ENCODE data around the gene MCRS1.

DNA sequence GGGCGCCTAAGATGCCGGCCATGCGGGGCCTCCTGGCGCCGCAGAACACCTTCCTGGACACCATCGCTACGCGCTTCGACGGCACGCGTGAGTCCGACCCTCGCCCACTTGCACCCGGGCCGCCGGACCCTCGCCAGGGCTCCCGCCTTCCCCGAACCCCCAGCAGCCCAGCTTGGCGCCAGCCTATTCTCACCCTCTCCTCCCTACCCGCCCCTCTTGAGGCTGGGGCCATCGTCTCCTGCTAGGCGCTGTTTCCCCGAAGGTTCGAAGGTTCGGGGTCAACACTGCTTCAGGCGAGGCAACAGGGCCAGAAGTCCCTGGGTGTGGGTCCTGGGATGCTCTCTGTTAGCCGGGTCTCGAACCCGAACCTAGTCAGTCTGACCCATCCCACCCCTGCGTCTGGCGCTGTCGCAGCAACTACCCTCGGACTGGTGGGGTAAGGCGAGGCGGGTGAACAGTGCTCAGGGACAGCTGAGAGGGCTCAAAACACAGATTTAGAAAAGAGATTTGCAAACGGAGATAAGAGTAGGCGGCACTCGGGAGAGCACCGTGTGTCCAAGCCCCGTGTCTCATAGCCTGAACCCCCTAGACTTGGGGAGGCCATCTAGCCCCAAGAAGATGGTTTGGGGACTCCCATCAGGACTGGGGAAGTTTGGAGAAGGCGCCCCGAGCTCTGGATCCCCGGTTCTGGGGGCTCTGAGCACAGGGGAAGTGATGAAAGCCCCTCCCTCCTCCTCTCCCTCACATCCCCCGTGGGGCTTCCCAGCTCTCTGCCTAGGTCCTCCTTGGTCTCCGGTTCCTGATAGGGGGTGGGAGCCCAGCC, 28.3 kb downstream of the MCRS1 start:
- TF ChIP-seq, protein P1, sequence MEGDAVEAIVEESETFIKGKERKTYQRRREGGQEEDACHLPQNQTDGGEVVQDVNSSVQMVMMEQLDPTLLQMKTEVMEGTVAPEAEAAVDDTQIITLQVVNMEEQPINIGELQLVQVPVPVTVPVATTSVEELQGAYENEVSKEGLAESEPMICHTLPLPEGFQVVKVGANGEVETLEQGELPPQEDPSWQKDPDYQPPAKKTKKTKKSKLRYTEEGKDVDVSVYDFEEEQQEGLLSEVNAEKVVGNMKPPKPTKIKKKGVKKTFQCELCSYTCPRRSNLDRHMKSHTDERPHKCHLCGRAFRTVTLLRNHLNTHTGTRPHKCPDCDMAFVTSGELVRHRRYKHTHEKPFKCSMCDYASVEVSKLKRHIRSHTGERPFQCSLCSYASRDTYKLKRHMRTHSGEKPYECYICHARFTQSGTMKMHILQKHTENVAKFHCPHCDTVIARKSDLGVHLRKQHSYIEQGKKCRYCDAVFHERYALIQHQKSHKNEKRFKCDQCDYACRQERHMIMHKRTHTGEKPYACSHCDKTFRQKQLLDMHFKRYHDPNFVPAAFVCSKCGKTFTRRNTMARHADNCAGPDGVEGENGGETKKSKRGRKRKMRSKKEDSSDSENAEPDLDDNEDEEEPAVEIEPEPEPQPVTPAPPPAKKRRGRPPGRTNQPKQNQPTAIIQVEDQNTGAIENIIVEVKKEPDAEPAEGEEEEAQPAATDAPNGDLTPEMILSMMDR (conservative IDR thresholded peaks at IDR 0.05; ENCODE audit: low read depth in 2 of 2): no peak
- TF ChIP-seq REST (IDR thresholded peaks at IDR 0.05; ENCODE audit: unreplicated experiment) (no peak), EZH2 (IDR thresholded peaks at IDR 0.05; ENCODE audit: low read depth, unreplicated experiment) (peak; percentile 97), EZH2phosphoT487 (IDR thresholded peaks at IDR 0.05; ENCODE audit: unreplicated experiment) (peak; percentile 89), CREB1 (CRISPR knock-in tag; IDR thresholded peaks at IDR 0.05; ENCODE audit: low read depth) (no peak), ZNF331 (CRISPR knock-in tag; IDR thresholded peaks at IDR 0.05; ENCODE audit: low read depth) (no peak), POLR2AphosphoS5 (IDR thresholded peaks at IDR 0.05; ENCODE audit: low read depth) (no peak), JUNB (IDR thresholded peaks at IDR 0.05; ENCODE audit: unreplicated experiment) (no peak), NANOG (IDR thresholded peaks at IDR 0.05; ENCODE audit: borderline replicate concordance) (no peak), STAT1 (IDR thresholded peaks at IDR 0.05; ENCODE audit: unreplicated experiment) (no peak), ETS1 (IDR thresholded peaks at IDR 0.05) (no peak), ZNF114 (CRISPR knock-in tag; IDR thresholded peaks at IDR 0.05) (no peak), ZNF462 (CRISPR knock-in tag; IDR thresholded peaks at IDR 0.05) (no peak)
